Glutamatergic neuron (in vitro differentiated cells): ENCODE data around the gene ITPKB. TPM values are rescaled to one million over a fixed set of nuclear protein-coding genes. Genes with fewer than 3 reads are reported as not detected.
A peak's percentile ranks its signal among the peaks of the same experiment; 100 is the strongest.
"Not testable (repeated sequence)": the region's sequence is repeated elsewhere in the genome, so short reads cannot be mapped to it uniquely, and the experiment has no call there.

Experiments used
- DNase-seq: peaks from one replicate; pipeline ENCODE4 v3.0.0; 2022
- H3K27ac Mint-ChIP-seq: one replicate; pipeline ENCODE4 v1.8.0; 2020; ENCODE audit warnings: mild to moderate bottlenecking, mixed read lengths, inconsistent platforms; ENCODE audit not compliant: unreplicated experiment
- H3K27me3 Mint-ChIP-seq: one replicate; pipeline ENCODE4 v1.8.0; 2020; ENCODE audit warnings: mild to moderate bottlenecking, moderate library complexity, mixed read lengths, inconsistent platforms; ENCODE audit not compliant: unreplicated experiment
- H3K36me3 Mint-ChIP-seq: one replicate; pipeline ENCODE4 v1.8.0; 2020; ENCODE audit warnings: mild to moderate bottlenecking, mixed read lengths, inconsistent platforms; ENCODE audit not compliant: unreplicated experiment
- H3K4me1 Mint-ChIP-seq: one replicate; pipeline ENCODE4 v1.8.0; 2020; ENCODE audit warnings: mild to moderate bottlenecking, low read depth, mixed read lengths, inconsistent platforms; ENCODE audit not compliant: unreplicated experiment
- H3K4me3 Mint-ChIP-seq: one replicate; pipeline ENCODE4 v1.8.0; 2020; ENCODE audit warnings: mild to moderate bottlenecking, mixed read lengths, inconsistent platforms; ENCODE audit not compliant: unreplicated experiment
- H3K9me3 Mint-ChIP-seq: one replicate; pipeline ENCODE4 v1.8.0; 2020; ENCODE audit warnings: mild to moderate bottlenecking, moderate library complexity, mixed read lengths, inconsistent platforms; ENCODE audit not compliant: unreplicated experiment
- total RNA-seq: library from RNA; stranded (reverse); fragmentation: NEBNext Ultra II Directional; extraction: Animal tissue kit (Norgen Biotek cat#: 25700); gene quantifications from one replicate; pipeline ENCODE4 v1.2.1, GENCODE V29; 2021; ENCODE audit not compliant: unreplicated experiment
- TF ChIP-seq, protein P1 (sequence below): fragments of 200-600 bp; sonication (generic); IDR thresholded peaks from one replicate; pipeline ENCODE4 v1.5.0; 2021; ENCODE audit not compliant: partially characterized antibody, unreplicated experiment

The ITPKB gene
- total RNA-seq, 1 donor from 2014 or later: 0.34 TPM

DNA sequence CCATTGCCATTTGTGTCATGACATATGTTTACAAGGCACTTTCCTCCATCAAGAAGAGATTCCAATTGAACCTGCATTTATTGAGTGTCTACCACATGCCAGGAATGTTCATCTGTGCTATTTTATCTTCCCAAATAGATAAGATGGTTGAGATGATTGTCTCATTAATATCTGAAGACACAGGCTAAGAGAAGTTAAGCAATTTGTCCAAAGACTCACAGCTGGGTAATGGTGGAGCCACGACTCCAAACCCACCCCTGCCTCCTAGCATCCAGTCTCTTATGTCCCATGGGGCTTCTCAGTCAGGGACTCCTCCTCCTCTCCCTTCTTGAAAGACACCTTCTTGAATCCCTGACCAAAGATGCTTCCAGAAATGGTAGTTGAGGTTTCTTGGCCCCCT is 122.4 kb downstream of the ITPKB start:
- peaks cover 6% of the 10 kb centered on the region for H3K9me3 Mint-ChIP-seq
- H3K27me3 Mint-ChIP-seq: peaks cover 4% of the 10 kb centered on the region
- H3K4me3 Mint-ChIP-seq: no peak overlapping the region

DNA sequence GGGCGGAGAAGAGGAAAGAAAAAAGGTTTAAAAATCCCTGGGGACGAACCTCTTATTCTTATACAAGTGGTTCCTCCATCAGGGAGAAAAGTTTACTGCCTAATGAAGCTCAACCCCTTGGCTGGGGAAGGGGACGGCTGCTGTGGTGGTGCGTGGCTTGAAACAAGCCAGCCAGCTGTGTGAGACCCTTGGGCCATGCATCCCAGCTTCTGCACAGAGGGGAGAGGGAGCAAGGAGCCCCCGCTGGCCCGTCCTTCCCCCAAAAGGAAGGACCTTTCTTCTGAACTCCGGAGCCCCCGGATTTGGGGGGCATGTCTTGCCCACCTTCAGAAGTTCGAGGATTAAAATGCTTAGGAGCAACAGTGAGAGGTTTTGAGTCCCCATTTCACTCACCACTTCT is 123.2 kb downstream of the ITPKB start:
- TF ChIP-seq, protein P1, sequence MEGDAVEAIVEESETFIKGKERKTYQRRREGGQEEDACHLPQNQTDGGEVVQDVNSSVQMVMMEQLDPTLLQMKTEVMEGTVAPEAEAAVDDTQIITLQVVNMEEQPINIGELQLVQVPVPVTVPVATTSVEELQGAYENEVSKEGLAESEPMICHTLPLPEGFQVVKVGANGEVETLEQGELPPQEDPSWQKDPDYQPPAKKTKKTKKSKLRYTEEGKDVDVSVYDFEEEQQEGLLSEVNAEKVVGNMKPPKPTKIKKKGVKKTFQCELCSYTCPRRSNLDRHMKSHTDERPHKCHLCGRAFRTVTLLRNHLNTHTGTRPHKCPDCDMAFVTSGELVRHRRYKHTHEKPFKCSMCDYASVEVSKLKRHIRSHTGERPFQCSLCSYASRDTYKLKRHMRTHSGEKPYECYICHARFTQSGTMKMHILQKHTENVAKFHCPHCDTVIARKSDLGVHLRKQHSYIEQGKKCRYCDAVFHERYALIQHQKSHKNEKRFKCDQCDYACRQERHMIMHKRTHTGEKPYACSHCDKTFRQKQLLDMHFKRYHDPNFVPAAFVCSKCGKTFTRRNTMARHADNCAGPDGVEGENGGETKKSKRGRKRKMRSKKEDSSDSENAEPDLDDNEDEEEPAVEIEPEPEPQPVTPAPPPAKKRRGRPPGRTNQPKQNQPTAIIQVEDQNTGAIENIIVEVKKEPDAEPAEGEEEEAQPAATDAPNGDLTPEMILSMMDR: no peak
- Mint-ChIP-seq H3K9me3 (peaks cover 6% of the 10 kb centered on the region), H3K27me3 (peaks cover 4% of the 10 kb centered on the region), H3K27ac (no peak overlapping the region), H3K36me3 (peaks cover 6% of the 10 kb centered on the region), H3K4me3 (no peak overlapping the region), H3K4me1 (peaks cover 4% of the 10 kb centered on the region)
- no peak for DNase-seq

More for the DNA sequence above, 122.4 kb downstream of the ITPKB start:
- Mint-ChIP-seq H3K27ac (no peak overlapping the region), H3K36me3 (peaks cover 6% of the 10 kb centered on the region), H3K4me1 (peaks cover 4% of the 10 kb centered on the region)
- TF ChIP-seq, protein P1: no peak
- no peak for DNase-seq

DNA sequence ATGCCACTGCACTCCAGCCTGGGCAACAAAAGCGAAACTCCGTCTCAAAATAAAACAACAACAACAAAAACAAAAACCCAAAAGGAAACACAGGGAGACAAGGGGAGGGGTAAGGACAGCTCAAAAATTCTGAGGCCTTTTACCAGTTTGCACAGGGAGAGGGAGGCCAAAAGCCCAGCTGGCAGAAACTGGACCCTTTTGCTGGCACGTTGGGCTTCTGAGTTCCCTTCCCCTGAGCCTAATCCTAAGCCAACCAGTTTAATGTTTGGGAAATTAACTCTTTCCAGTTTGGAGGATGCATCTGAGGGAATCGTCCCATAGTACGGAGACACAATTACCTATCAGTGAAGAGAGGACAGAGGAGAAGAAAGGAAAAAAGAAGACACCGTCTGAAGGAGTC is 127.1 kb downstream of the ITPKB start:
- not testable (repeated sequence) for H3K9me3 Mint-ChIP-seq, H3K4me3 Mint-ChIP-seq, H3K27ac Mint-ChIP-seq, H3K36me3 Mint-ChIP-seq, H3K27me3 Mint-ChIP-seq, DNase-seq
- H3K4me1 Mint-ChIP-seq: peaks cover 22% of the 10 kb centered on the region

DNA sequence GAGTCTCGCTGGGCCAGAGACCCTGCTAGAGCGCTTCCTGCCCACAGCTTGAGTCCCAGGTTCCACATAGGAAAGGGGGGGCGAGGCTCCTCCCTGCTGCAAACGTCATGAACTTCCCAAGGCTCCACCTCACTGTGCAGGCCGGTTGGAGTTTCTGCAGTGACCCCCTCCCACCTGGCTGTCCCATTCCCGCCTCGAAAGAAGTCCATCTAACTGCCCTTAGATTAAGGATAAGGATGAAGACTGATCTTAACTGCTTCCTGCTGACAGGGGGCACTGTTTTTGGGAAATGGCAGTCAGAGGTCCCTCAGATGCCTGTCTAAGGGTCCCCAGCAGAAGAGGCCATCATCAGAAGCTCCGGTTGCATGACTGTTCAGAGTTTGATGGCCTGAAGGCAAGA is 127.8 kb downstream of the ITPKB start:
- H3K36me3 Mint-ChIP-seq: peaks cover 6% of the 10 kb centered on the region
- peaks cover 22% of the 10 kb centered on the region for H3K4me1 Mint-ChIP-seq
- TF ChIP-seq, protein P1: no peak
- DNase-seq: no peak
- H3K4me3 Mint-ChIP-seq: no peak overlapping the region
- H3K27me3 Mint-ChIP-seq: peaks cover 8% of the 10 kb centered on the region
- no peak overlapping the region for H3K27ac Mint-ChIP-seq
- H3K9me3 Mint-ChIP-seq: no peaks in the 10 kb centered on the region

DNA sequence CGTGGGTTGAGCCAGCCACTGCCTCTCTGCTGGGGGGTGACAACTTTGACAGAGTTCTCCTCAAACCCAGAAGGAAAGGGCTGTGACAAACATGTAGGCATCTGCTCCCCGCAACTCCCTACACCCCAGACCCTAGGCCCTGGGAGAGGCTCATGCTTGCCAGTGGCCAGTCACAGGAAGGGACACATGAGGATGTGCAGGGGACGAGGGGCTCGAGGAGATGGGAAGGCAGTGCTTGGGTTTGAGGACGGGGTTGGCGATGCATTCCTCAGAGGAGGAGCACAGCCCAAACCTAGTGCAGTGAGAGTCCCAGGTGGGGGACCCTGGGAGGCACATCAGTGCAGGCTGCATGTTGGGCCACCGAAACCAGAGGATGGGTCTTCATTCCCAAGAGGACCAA is 128.4 kb downstream of the ITPKB start:
- Mint-ChIP-seq H3K27ac (peak overlapping the region; percentile 28), H3K36me3 (peaks cover 4% of the 10 kb centered on the region), H3K9me3 (no peaks in the 10 kb centered on the region), H3K4me1 (peaks cover 22% of the 10 kb centered on the region), H3K4me3 (no peak overlapping the region), H3K27me3 (peaks cover 8% of the 10 kb centered on the region)
- no peak for DNase-seq
- TF ChIP-seq, protein P1: no peak
